ENCODE results near the gene PLXNA4. TPM values are rescaled to one million over a fixed set of nuclear protein-coding genes. Genes with fewer than 3 reads are reported as not detected.

The PLXNA4 gene
- total RNA-seq, 2 donors from 2014 or later = 24.0 to 42.7 TPM

DNA sequence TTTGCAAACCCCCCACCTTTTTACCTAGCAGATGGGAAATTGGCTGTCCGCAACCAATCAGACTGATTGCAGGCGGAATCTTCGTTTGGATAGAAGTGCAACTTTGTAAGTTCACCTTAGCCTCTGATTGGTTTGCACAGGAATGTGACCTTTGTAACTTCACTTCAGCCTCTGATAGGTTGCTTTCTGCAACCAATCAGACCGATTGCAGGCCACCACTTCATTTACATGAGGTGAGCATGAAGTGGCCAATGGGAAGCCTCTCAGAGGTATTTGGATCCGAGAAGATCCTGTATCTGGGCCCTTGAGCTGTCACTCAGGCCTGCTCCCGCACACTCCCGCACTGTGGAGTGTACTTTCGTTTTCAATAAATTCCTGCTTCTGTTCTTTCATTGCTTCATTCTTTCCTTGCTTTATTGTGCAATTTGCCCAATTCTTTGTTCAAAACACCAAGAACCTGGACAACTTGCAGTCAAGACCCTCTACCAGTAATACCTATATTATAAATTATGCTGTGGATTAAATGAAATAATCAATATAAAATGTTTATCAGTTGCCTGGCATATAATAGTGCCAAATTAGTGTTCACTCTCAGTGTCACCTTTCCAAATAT is 491.4 kb downstream of the PLXNA4 start:
- H3K4me1 ChIP-seq (ENCODE audit: control insufficient read depth, insufficient read depth, low read length) = no peaks in the 10 kb centered on the region
- TF ChIP-seq CTCF (conservative IDR thresholded peaks at IDR 0.05) = no peak
- 93 to 96% methylated on average over 8 of the region's 8 CpGs for WGBS, 2 experiments (ENCODE audit: insufficient coverage in 1 of 2, insufficient read length in 1 of 2)
- H3K4me1 Mint-ChIP-seq = no peaks in the 10 kb centered on the region
- H3K4me3 Mint-ChIP-seq = no peak overlapping the region
- H3K36me3 Mint-ChIP-seq (ENCODE audit: low read depth) = no peaks in the 10 kb centered on the region
- H3K9ac ChIP-seq (ENCODE audit: extremely low read depth, low read length, poor library complexity, severe bottlenecking) = no peak overlapping the region
- no peak overlapping the region for H3K27ac Mint-ChIP-seq
- H3K9me3 ChIP-seq (ENCODE audit: control insufficient read depth, low read length) = no peaks in the 10 kb centered on the region
- no peak overlapping the region for H3K27ac ChIP-seq (ENCODE audit: low read depth, low read length)
- peaks cover 4% of the 10 kb centered on the region for H3K27me3 Mint-ChIP-seq (ENCODE audit: insufficient read depth)
- no peaks in the 10 kb centered on the region for H3K27me3 ChIP-seq (ENCODE audit: control insufficient read depth, insufficient read depth, low read length, poor library complexity, severe bottlenecking)
- H3K4me3 ChIP-seq (ENCODE audit: low read length) = no peak overlapping the region
- no peaks in the 10 kb centered on the region for H3K9me3 Mint-ChIP-seq
- H3K36me3 ChIP-seq (ENCODE audit: control insufficient read depth, insufficient read depth, low read length) = no peaks in the 10 kb centered on the region
- DNase-seq = peak; percentile 62

- no peak overlapping the region for H3K4me3 Mint-ChIP-seq
- Histone ChIP-seq H3K9me3 (ENCODE audit: control insufficient read depth, low read length) (no peaks in the 10 kb centered on the region), H3K4me3 (ENCODE audit: low read length) (no peak overlapping the region), H3K36me3 (ENCODE audit: control insufficient read depth, insufficient read depth, low read length) (no peaks in the 10 kb centered on the region), H3K4me1 (ENCODE audit: control insufficient read depth, insufficient read depth, low read length) (no peaks in the 10 kb centered on the region), H3K27ac (ENCODE audit: low read depth, low read length) (no peak overlapping the region), H3K27me3 (ENCODE audit: control insufficient read depth, insufficient read depth, low read length, poor library complexity, severe bottlenecking) (no peaks in the 10 kb centered on the region), H3K9ac (ENCODE audit: extremely low read depth, low read length, poor library complexity, severe bottlenecking) (no peak overlapping the region)
- H3K4me1 Mint-ChIP-seq = no peaks in the 10 kb centered on the region
- no peak for TF ChIP-seq CTCF (conservative IDR thresholded peaks at IDR 0.05)
- peaks cover 4% of the 10 kb centered on the region for H3K27me3 Mint-ChIP-seq (ENCODE audit: insufficient read depth)
- no peaks in the 10 kb centered on the region for H3K36me3 Mint-ChIP-seq (ENCODE audit: low read depth)
- H3K27ac Mint-ChIP-seq = no peak overlapping the region
- 79 to 90% methylated on average over 7 to 8 of the region's 8 CpGs for WGBS, 2 experiments (ENCODE audit: insufficient coverage in 1 of 2, insufficient read length in 1 of 2)
- no peak for DNase-seq
- no peaks in the 10 kb centered on the region for H3K9me3 Mint-ChIP-seq
These were observed 492.6 kb downstream of the PLXNA4 start for GRCh38 chr7:132083537-132084123.

DNA sequence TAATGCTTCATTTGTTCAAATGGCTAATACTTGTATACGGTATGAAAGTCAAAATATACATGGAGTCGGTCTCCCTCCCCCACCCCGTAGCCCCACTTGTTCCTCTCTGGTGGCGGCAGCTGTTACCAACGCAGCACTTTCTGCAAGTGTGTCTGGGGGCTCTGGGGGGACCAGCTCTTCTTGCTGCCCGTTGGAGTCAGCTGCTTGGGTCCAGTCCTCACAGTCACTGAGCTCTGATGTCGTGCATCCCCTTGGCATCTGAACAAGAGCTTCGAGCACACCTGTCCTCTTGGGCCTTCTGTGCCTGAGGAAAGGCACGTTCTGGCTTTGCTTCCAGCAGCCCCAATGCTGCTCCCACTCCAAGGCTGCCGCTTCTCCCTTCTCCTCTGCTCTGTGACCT is 493.1 kb downstream of the PLXNA4 start:
- H3K4me1 Mint-ChIP-seq = no peaks in the 10 kb centered on the region
- no peak for TF ChIP-seq CTCF (conservative IDR thresholded peaks at IDR 0.05)
- no peaks in the 10 kb centered on the region for H3K9me3 Mint-ChIP-seq
- H3K4me3 Mint-ChIP-seq = no peak overlapping the region
- Histone ChIP-seq H3K9ac (ENCODE audit: extremely low read depth, low read length, poor library complexity, severe bottlenecking) (no peak overlapping the region), H3K9me3 (ENCODE audit: control insufficient read depth, low read length) (no peaks in the 10 kb centered on the region), H3K36me3 (ENCODE audit: control insufficient read depth, insufficient read depth, low read length) (no peaks in the 10 kb centered on the region), H3K27me3 (ENCODE audit: control insufficient read depth, insufficient read depth, low read length, poor library complexity, severe bottlenecking) (no peaks in the 10 kb centered on the region), H3K4me3 (ENCODE audit: low read length) (no peak overlapping the region), H3K4me1 (ENCODE audit: control insufficient read depth, insufficient read depth, low read length) (no peaks in the 10 kb centered on the region), H3K27ac (ENCODE audit: low read depth, low read length) (no peak overlapping the region)
- H3K27ac Mint-ChIP-seq = no peak overlapping the region
- 91 to 92% methylated on average over 5 to 10 of the region's 10 CpGs for WGBS, 2 experiments (ENCODE audit: insufficient coverage in 1 of 2, insufficient read length in 1 of 2)
- peaks cover 4% of the 10 kb centered on the region for H3K27me3 Mint-ChIP-seq (ENCODE audit: insufficient read depth)
- H3K36me3 Mint-ChIP-seq (ENCODE audit: low read depth) = no peaks in the 10 kb centered on the region
- DNase-seq = no peak

Measured in endodermal cell (in vitro differentiated cells).